H1 (cell line): ENCODE measurements around the gene CACNG4. TPM values are rescaled to one million over a fixed set of nuclear protein-coding genes. Genes with fewer than 3 reads are reported as not detected.

ENCODE experiments used
- CTCF ChIA-PET: fragments of 300-600 bp; sonication (Branson Sonifier 250); formaldehyde crosslinking; loops from one replicate; lab custom pipeline; 2021; ENCODE audit not compliant: partially characterized antibody; lab: Charles Lee
- POLR2A ChIA-PET: fragments of 300-600 bp; sonication (Branson Sonifier 250); formaldehyde crosslinking; loops from one replicate; lab custom pipeline; 2021; ENCODE audit warnings: inconsistent platforms; ENCODE audit not compliant: partially characterized antibody; lab: Charles Lee
- DNase-seq, 2 experiments: peaks; one replicate each; pipeline versions ENCODE4 v3.0.0 to v3.0.0-alpha.2; 2010 to 2022; ENCODE audit warnings: low spot score in 2 of 2, low read depth in 1 of 2, mixed read lengths in 1 of 2
- FAIRE-seq: peaks from 2 replicates; lab custom pipeline; 2011; peaks lifted over from hg19 to GRCh38; lab: Jason Lieb, UNC
- H2AFZ ChIP-seq: 2 replicates; pipeline ENCODE4 v1.8.1; 2012; ENCODE audit warnings: low read length, inconsistent platforms
- H2AK5ac ChIP-seq: 2 replicates; pipeline ENCODE4 v1.6.1; 2013; ENCODE audit warnings: low read depth, low read length
- H2BK120ac ChIP-seq: replicated peaks from 2 replicates; pipeline ENCODE3; 2013; ENCODE audit warnings: low read depth, low read length, inconsistent platforms
- H2BK12ac ChIP-seq: 2 replicates; pipeline ENCODE4 v1.6.1; 2013; ENCODE audit warnings: low read depth, low read length
- H2BK15ac ChIP-seq: 2 replicates; pipeline ENCODE4 v1.6.1; 2013; ENCODE audit warnings: low read length
- H2BK20ac ChIP-seq: 2 replicates; pipeline ENCODE4 v1.6.1; 2013; ENCODE audit warnings: low read length
- H2BK5ac ChIP-seq: 2 replicates; pipeline ENCODE4 v1.6.1; 2013; ENCODE audit warnings: low read depth, low read length
- H3K14ac ChIP-seq: 2 replicates; pipeline ENCODE4 v1.6.1; 2013; ENCODE audit warnings: inconsistent platforms; ENCODE audit not compliant: insufficient read length
- H3K18ac ChIP-seq: 2 replicates; pipeline ENCODE4 v1.6.1; 2013; ENCODE audit warnings: low read length; ENCODE audit errors: extremely low read depth
- H3K23ac ChIP-seq: 2 replicates; pipeline ENCODE4 v1.6.1; 2013; ENCODE audit warnings: inconsistent platforms; ENCODE audit not compliant: insufficient read length
- H3K23me2 ChIP-seq: 2 replicates; pipeline ENCODE4 v1.6.1; 2013; ENCODE audit warnings: low read depth, low read length
- H3K27ac ChIP-seq: 2 replicates; pipeline ENCODE4 v1.6.1; 2011; ENCODE audit warnings: low read depth, low read length, inconsistent platforms
- H3K27me3 ChIP-seq, 4 experiments: replicated peaks in 1 of 4; 1 replicate in 1 of 4; 2 replicates in 3 of 4; pipeline versions ENCODE4 v1.6.1 to v1.8.1; 2011 to 2013; ENCODE audit warnings: low read length in 3 of 4, mild to moderate bottlenecking in 3 of 4, inconsistent platforms in 2 of 4, mixed read lengths in 2 of 4, moderate library complexity in 1 of 4; ENCODE audit not compliant: control insufficient read depth in 3 of 4, insufficient read depth in 3 of 4; ENCODE audit errors: extremely low read depth in 1 of 4
- H3K36me3 ChIP-seq, 4 experiments: 2 replicates each; pipeline versions ENCODE4 v1.6.1 to v1.8.1; 2011 to 2013; ENCODE audit warnings: mild to moderate bottlenecking in 4 of 4, low read length in 3 of 4, moderate library complexity in 2 of 4, control low read depth in 1 of 4, inconsistent platforms in 1 of 4; ENCODE audit not compliant: insufficient read depth in 4 of 4, control insufficient read depth in 2 of 4
- H3K4ac ChIP-seq: replicated peaks from 2 replicates; pipeline ENCODE3; 2013; ENCODE audit warnings: low read length, low read depth, mixed read lengths, inconsistent platforms; ENCODE audit not compliant: insufficient read length
- H3K4me1 ChIP-seq, 4 experiments: replicated peaks in 1 of 4; 1 replicate in 1 of 4; 2 replicates in 3 of 4; pipeline versions ENCODE4 v1.6.1 to v1.8.1; 2011 to 2013; ENCODE audit warnings: low read length in 3 of 4, inconsistent platforms in 2 of 4, mixed read lengths in 1 of 4; ENCODE audit not compliant: insufficient read depth in 4 of 4, control insufficient read depth in 3 of 4
- H3K4me2 ChIP-seq, 2 experiments: 2 replicates each; pipeline versions ENCODE4 v1.6.1 to v1.8.1; 2011 to 2013; ENCODE audit warnings: low read depth in 2 of 2, low read length in 2 of 2, control low read depth in 1 of 2, inconsistent platforms in 1 of 2, mild to moderate bottlenecking in 1 of 2; ENCODE audit not compliant: insufficient read depth in 1 of 2
- H3K4me3 ChIP-seq, 4 experiments: fragments of 200-600, 300-600 bp in 1 of 4; sonication (generic), shearing (Covaris generic), sonication (Bioruptor Twin) in 1 of 4; 2 replicates each; pipeline versions ENCODE4 v1.5.1 to v1.8.1; 2011 to 2016; ENCODE audit warnings: low read length in 4 of 4, low read depth in 3 of 4, control low read depth in 2 of 4, inconsistent platforms in 2 of 4, mild to moderate bottlenecking in 2 of 4, mixed read lengths in 1 of 4, moderate library complexity in 1 of 4; ENCODE audit not compliant: insufficient read depth in 2 of 4; ENCODE audit errors: extremely low read depth in 1 of 4
- H3K56ac ChIP-seq: replicated peaks from 2 replicates; pipeline ENCODE3; 2013; ENCODE audit warnings: low read depth, mild to moderate bottlenecking, mixed read lengths, low read length, inconsistent platforms; ENCODE audit not compliant: insufficient read length
- H3K79me1 ChIP-seq: 2 replicates; pipeline ENCODE4 v1.6.1; 2013; ENCODE audit warnings: low read depth, low read length, control low read depth
- H3K79me2 ChIP-seq, 2 experiments: 2 replicates each; pipeline versions ENCODE4 v1.6.1 to v1.8.1; 2012 to 2013; ENCODE audit warnings: low read length in 2 of 2, mild to moderate bottlenecking in 2 of 2, inconsistent platforms in 1 of 2; ENCODE audit not compliant: insufficient read depth in 2 of 2, control insufficient read depth in 1 of 2
- H3K9ac ChIP-seq, 4 experiments: replicated peaks in 1 of 4; 1 replicate in 1 of 4; 2 replicates in 3 of 4; pipeline versions ENCODE4 v1.6.1 to v1.8.1; 2011 to 2013; ENCODE audit warnings: low read depth in 3 of 4, low read length in 3 of 4, control low read depth in 2 of 4, mild to moderate bottlenecking in 2 of 4, moderate library complexity in 2 of 4, inconsistent platforms in 1 of 4; ENCODE audit errors: extremely low read depth in 1 of 4
- H3K9me3 ChIP-seq, 2 experiments: 2 replicates each; pipeline versions ENCODE4 v1.6.1 to v1.8.1; 2012 to 2013; ENCODE audit warnings: mild to moderate bottlenecking in 2 of 2, moderate library complexity in 2 of 2, control low read depth in 1 of 2, inconsistent platforms in 1 of 2, low read depth in 1 of 2, low read length in 1 of 2, mixed read lengths in 1 of 2; ENCODE audit not compliant: insufficient read depth in 2 of 2
- H4K20me1 ChIP-seq, 2 experiments: replicated peaks in 1 of 2; 2 replicates each; pipeline versions ENCODE3 to v1.8.1; 2011 to 2013; ENCODE audit warnings: inconsistent platforms in 2 of 2, low read length in 2 of 2, mild to moderate bottlenecking in 1 of 2; ENCODE audit not compliant: insufficient read depth in 2 of 2, control insufficient read depth in 1 of 2
- H4K5ac ChIP-seq: 2 replicates; pipeline ENCODE4 v1.6.1; 2013; ENCODE audit warnings: low read length, low read depth, mixed read lengths, inconsistent platforms; ENCODE audit not compliant: insufficient read length
- H4K8ac ChIP-seq: 2 replicates; pipeline ENCODE4 v1.8.0; 2013; ENCODE audit warnings: mild to moderate bottlenecking, moderate library complexity, low read length, inconsistent platforms; ENCODE audit not compliant: insufficient read depth; ENCODE audit errors: extremely low read depth
- H4K91ac ChIP-seq: replicated peaks from 2 replicates; pipeline ENCODE3; 2013; ENCODE audit warnings: low read length, mixed read lengths, inconsistent platforms; ENCODE audit not compliant: insufficient read length
- ASH2L ChIP-seq: fragments of 200-600, 300-600 bp; sonication (generic); IDR thresholded peaks from one replicate; pipeline ENCODE4 v1.7.1; 2017; ENCODE audit warnings: low read length
- EP300 ChIP-seq, 2 experiments: IDR thresholded peaks; 1 replicate in 1 of 2; 2 replicates in 1 of 2; pipeline ENCODE4 v1.6.1; 2011 to 2012; ENCODE audit warnings: low read depth in 2 of 2, low read length in 2 of 2, mild to moderate bottlenecking in 2 of 2, borderline replicate concordance in 1 of 2, inconsistent platforms in 1 of 2, moderate library complexity in 1 of 2
- KDM5A ChIP-seq: fragments of 200-600 bp; IDR thresholded peaks from 2 replicates; pipeline ENCODE4 v1.7.1; 2012; ENCODE audit warnings: mild to moderate bottlenecking, low read length, inconsistent platforms, mixed read lengths
- MAFK ChIP-seq: IDR thresholded peaks from 2 replicates; pipeline ENCODE4 v1.6.1; 2012; ENCODE audit warnings: low read depth, mild to moderate bottlenecking, improper control_type of control experiment, low read length
- NRF1 ChIP-seq: IDR thresholded peaks from 2 replicates; pipeline ENCODE4 v1.6.1; 2011; ENCODE audit warnings: mild to moderate bottlenecking, low read depth, low read length, improper control_type of control experiment
- RAD21 ChIP-seq, 2 experiments: IDR thresholded peaks in 1 of 2; conservative IDR thresholded peaks in 1 of 2; 2 replicates each; pipeline ENCODE4 v1.6.1; 2011; ENCODE audit warnings: low read depth in 2 of 2, low read length in 2 of 2, improper control_type of control experiment in 1 of 2, inconsistent platforms in 1 of 2, mild to moderate bottlenecking in 1 of 2, moderate library complexity in 1 of 2
- YY1 ChIP-seq: IDR thresholded peaks from 2 replicates; pipeline ENCODE4 v1.6.1; 2011; ENCODE audit warnings: low read depth, mild to moderate bottlenecking, low read length
- WGBS, 2 experiments: shearing (Covaris generic) in 1 of 2; methylation state at CpG; one replicate each; pipeline versions ENCODE4 v1.1.6 to v1.1.7; 2013 to 2015; ENCODE audit warnings: low lambda C conversion rate in 2 of 2, mixed read lengths in 2 of 2, inconsistent platforms in 1 of 2, low coverage in 1 of 2, missing lambda C conversion rate in 1 of 2; ENCODE audit not compliant: insufficient replicate concordance in 2 of 2, insufficient coverage in 1 of 2, insufficient read length in 1 of 2; ENCODE audit errors: extremely low coverage in 1 of 2, missing lambda C conversion rate in 1 of 2; 5-methylcytosine and 5-hydroxymethylcytosine counted together
- polyA plus RNA-seq, 7 experiments: library from polyadenylated mRNA; depleted of rRNA in 3 of 7; stranded (reverse) in 5 of 7; unstranded in 2 of 7; fragments of >200 nt in 5 of 7; fragments of 200-250 nt in 2 of 7; gene quantifications; 1 replicate in 5 of 7; 2 replicates in 1 of 7; 4 replicates in 1 of 7; pipeline versions ENCODE4 v1.2.1 to v1.2.3, GENCODE V29; 2011 to 2013; ENCODE audit warnings: missing spikeins in 2 of 7, mixed read lengths in 2 of 7
- total RNA-seq: library from RNA; stranded (reverse); fragmentation: NEBNext Ultra II Directional; extraction: Animal tissue kit (Norgen Biotek cat#: 25700); gene quantifications from 2 replicates; pipeline ENCODE4 v1.2.1, GENCODE V29; 2021

CACNG4 gene
- total and polyA plus RNA-seq, 2 of the 8 experiments (the other 6 are each of a cell fraction or from before 2014, with no cell fraction given) = 3.6 to 5.6 TPM

DNA sequence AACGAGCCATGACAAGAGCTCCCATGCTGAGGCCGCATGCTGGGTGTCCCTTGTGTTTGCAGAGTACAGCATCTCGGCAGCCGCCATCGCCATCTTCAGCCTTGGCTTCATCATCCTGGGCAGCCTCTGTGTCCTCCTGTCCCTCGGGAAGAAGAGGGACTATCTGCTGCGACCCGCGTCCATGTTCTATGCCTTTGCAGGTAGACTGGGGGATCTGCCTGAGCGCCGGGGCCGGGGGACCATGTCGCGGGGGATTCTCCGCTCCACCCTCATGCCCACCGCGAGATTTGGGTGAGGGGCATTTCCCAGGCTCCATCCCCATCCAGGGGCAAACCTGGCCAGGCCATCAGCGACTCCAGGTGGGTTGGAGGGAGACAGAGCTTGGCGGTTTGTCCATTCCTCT, 90.5 kb downstream of the CACNG4 start:
- H2BK120ac ChIP-seq = no peak overlapping the region
- H3K4me1 ChIP-seq = no peaks in the 10 kb centered on the region
- POLR2A ChIA-PET = no interaction called here
- H4K5ac ChIP-seq = no peak overlapping the region
- no peak overlapping the region for H3K56ac ChIP-seq
- H3K27me3 ChIP-seq = no peaks in the 10 kb centered on the region; a peak in 1 of 7 replicates
- H3K4me3 ChIP-seq = no peak overlapping the region
- no peaks in the 10 kb centered on the region for H3K79me1 ChIP-seq
- H4K8ac ChIP-seq = no peak overlapping the region
- no peak overlapping the region for H4K91ac ChIP-seq
- H3K18ac ChIP-seq = no peak overlapping the region
- no peaks in the 10 kb centered on the region for H4K20me1 ChIP-seq
- H2BK5ac ChIP-seq = no peak overlapping the region
- peak in 1 of 2 experiments; percentile 38 for DNase-seq
- 92% methylated on average over 19 of the region's 19 CpGs; no CpG with 5 or more reads in 1 of the 2 experiments for WGBS, 2 experiments
- no peak overlapping the region for H3K14ac ChIP-seq
- H3K36me3 ChIP-seq = no peaks in the 10 kb centered on the region
- no peak overlapping the region for H2BK20ac ChIP-seq
- no peak overlapping the region for H3K23ac ChIP-seq
- no peak overlapping the region for H3K27ac ChIP-seq
- no peaks in the 10 kb centered on the region for H3K9me3 ChIP-seq
- no peak overlapping the region for H3K4ac ChIP-seq
- H2AK5ac ChIP-seq = no peak overlapping the region; the same call in 1 of the 2 replicates
- TF ChIP-seq RAD21 (IDR thresholded peaks at IDR 0.05 in 1 of 2, conservative IDR thresholded peaks at IDR 0.05 in 1 of 2; ENCODE audit: low read depth in 2 of 2, low read length in 2 of 2) = no peak
- no peak for TF ChIP-seq EP300 (IDR thresholded peaks at IDR 0.05; ENCODE audit: borderline replicate concordance in 1 of 2, low read depth in 2 of 2, low read length in 2 of 2)
- no peak for TF ChIP-seq NRF1
- no peak for TF ChIP-seq YY1
- no peak for TF ChIP-seq ASH2L
- no peak for TF ChIP-seq KDM5A
- no peak for TF ChIP-seq MAFK
- no peak for FAIRE-seq
- H3K4me2 ChIP-seq = no peak overlapping the region
- H2BK15ac ChIP-seq = no peak overlapping the region
- CTCF ChIA-PET = interaction anchor here (0.9 to 1.1 kb wide), 2 partner anchors 11 to 24 kb away, joined by 3 to 4 read pairs; partner anchors contain the start of gene CACNG1
- H2AFZ ChIP-seq = no peak overlapping the region
- H3K23me2 ChIP-seq = peaks cover 2% of the 10 kb centered on the region; the same call in 1 of the 2 replicates
- H2BK12ac ChIP-seq = peak overlapping the region; percentile 69; the same call in 1 of the 2 replicates
- no peaks in the 10 kb centered on the region for H3K79me2 ChIP-seq
- H3K9ac ChIP-seq = no peak overlapping the region
